ENCODE measurements around the gene KLK10. TPM values are rescaled to one million over a fixed set of nuclear protein-coding genes. Genes with fewer than 3 reads are reported as not detected.

KLK10 gene
- total and polyA plus RNA-seq, 2 experiments from 2014 or later = 0.66 TPM; not detected in 1

DNA sequence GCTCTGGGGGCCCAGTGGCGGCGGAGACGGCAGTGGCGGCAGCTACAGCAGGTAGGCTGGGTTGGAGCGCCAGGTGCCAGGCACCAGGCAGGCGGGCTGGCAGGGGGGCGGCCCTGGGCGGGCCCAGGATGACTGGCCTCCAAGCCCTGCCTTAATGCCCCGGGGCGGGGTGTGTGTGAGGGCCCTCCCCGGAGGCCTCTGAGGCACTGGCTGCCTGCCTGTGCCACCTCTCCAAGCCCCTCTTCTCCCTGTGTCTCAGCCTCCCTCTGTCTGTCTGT is 7.0 kb upstream of the KLK10 start, which contains the start of gene KLK11:
KLK11 (minus strand) TSS at position 63 of the 278 bp plus-strand sequence. CDS start 985 bp downstream, outside the sequence.
- no peaks in the 10 kb centered on the region for H3K9me3 ChIP-seq (ENCODE audit: low read depth)
- TF ChIP-seq, protein P1, sequence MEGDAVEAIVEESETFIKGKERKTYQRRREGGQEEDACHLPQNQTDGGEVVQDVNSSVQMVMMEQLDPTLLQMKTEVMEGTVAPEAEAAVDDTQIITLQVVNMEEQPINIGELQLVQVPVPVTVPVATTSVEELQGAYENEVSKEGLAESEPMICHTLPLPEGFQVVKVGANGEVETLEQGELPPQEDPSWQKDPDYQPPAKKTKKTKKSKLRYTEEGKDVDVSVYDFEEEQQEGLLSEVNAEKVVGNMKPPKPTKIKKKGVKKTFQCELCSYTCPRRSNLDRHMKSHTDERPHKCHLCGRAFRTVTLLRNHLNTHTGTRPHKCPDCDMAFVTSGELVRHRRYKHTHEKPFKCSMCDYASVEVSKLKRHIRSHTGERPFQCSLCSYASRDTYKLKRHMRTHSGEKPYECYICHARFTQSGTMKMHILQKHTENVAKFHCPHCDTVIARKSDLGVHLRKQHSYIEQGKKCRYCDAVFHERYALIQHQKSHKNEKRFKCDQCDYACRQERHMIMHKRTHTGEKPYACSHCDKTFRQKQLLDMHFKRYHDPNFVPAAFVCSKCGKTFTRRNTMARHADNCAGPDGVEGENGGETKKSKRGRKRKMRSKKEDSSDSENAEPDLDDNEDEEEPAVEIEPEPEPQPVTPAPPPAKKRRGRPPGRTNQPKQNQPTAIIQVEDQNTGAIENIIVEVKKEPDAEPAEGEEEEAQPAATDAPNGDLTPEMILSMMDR (IDR thresholded peaks at IDR 0.05; ENCODE audit: low read depth, low read length) = no peak
- H3K36me3 ChIP-seq = no peaks in the 10 kb centered on the region
- H3K4me3 ChIP-seq = no peak within 1 kb of the TSS
- H3K27ac ChIP-seq = no peak within 1 kb of the TSS
- DNase-seq (ENCODE audit: low read depth in 1 of 2, low spot score in 1 of 2) = no peak
- H3K4me1 ChIP-seq (ENCODE audit: low read depth) = no peaks in the 10 kb centered on the region
- H3K27me3 ChIP-seq = peaks cover 9% of the 10 kb centered on the region

DNA sequence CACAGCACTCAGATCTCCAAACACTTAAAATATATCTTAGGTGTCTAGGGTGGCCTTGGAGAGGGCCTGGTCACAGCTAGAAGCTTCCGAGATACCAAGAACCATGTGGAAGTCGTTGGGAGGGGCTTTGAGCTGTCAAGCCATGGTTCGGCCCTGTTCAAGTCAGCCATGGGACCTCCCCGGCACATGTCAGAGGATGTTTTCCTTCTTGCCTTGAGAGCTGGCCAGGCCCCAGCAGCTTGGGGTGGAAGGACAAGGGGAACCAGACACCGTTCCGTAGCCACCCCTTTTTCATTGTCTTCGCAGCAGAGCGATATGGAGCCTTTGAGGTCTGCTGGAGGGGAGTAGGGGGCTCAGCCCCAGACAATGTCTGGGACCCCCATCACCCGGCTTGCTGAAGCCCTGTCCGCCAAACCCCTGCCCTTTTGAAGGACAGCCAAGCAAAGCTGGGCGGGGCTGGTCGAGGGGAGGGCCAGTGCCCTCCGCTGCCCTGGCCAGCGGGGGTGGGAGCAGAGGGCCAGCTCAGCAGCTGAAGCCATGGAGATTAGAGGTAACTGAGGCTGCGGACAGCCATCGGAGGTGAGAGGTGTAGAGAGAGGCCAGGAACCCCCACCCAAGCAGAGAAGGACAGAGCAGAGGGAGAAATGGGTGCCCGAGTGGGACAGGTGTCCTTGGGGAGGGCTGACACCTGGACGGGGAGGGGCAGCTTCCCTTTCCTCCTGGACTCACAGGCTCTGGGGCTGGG is 6.5 kb upstream of the KLK10 start:
- Histone ChIP-seq H3K4me3 (no peak overlapping the region), H3K4me1 (ENCODE audit: low read depth) (no peaks in the 10 kb centered on the region), H3K36me3 (no peaks in the 10 kb centered on the region), H3K27me3 (peaks cover 9% of the 10 kb centered on the region), H3K27ac (no peak overlapping the region), H3K9me3 (ENCODE audit: low read depth) (no peaks in the 10 kb centered on the region)
- no peak for DNase-seq (ENCODE audit: low read depth in 1 of 2, low spot score in 1 of 2)
- TF ChIP-seq, protein P1 (IDR thresholded peaks at IDR 0.05; ENCODE audit: low read depth, low read length) = no peak

DNA sequence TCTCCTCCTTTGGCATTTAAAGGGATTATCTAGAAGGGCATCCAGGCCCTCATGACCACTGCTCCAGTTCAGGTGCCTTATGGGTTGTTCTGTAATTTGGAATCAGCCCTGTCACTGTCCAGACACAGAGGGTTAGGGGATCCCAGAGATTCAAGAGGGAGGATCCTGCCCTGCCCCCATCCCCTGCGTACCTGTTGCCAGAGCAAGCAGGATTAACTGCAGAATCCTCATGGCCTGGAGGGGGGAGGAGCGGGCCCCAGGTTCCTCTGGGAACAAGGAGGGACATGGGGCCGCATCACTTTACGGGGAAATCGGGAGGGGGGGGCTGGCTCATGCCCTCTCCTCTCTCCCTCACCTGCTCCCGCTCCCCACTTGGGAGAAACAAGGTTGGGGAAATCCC is 5.9 kb upstream of the KLK10 start:
- Histone ChIP-seq H3K27ac (no peak overlapping the region), H3K36me3 (no peaks in the 10 kb centered on the region), H3K4me1 (ENCODE audit: low read depth) (no peaks in the 10 kb centered on the region), H3K4me3 (no peak overlapping the region), H3K9me3 (ENCODE audit: low read depth) (no peaks in the 10 kb centered on the region), H3K27me3 (peaks cover 11% of the 10 kb centered on the region)
- DNase-seq (ENCODE audit: low read depth in 1 of 2, low spot score in 1 of 2) = no peak
- TF ChIP-seq, protein P1 (IDR thresholded peaks at IDR 0.05; ENCODE audit: low read depth, low read length) = no peak

DNA sequence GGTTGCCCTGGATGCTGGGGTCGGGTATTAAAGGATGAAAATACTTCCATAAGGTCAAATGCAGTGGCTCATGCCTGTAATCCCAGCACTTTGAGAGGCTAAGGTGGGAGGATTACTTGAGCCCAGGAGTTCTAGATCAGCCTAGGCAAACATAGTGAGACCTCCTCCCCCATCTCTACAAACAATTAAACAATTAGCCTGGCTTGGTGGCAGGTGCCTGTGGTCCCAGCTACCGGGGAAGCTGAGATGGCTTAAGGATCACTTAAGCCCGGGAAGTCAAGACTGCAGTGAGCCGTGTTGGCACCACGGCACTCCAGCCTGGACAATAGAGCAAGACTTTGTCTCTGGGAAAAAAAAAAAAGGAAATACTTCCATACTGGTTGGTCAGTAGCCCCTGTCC is 5.4 kb upstream of the KLK10 start:
- H3K27me3 ChIP-seq = peaks cover 16% of the 10 kb centered on the region
- no peak overlapping the region for H3K27ac ChIP-seq
- no peak for DNase-seq (ENCODE audit: low read depth in 1 of 2, low spot score in 1 of 2)
- H3K36me3 ChIP-seq = no peaks in the 10 kb centered on the region
- TF ChIP-seq, protein P1 (IDR thresholded peaks at IDR 0.05; ENCODE audit: low read depth, low read length) = no peak
- H3K9me3 ChIP-seq (ENCODE audit: low read depth) = no peaks in the 10 kb centered on the region
- H3K4me3 ChIP-seq = no peak overlapping the region
- no peaks in the 10 kb centered on the region for H3K4me1 ChIP-seq (ENCODE audit: low read depth)

DNA sequence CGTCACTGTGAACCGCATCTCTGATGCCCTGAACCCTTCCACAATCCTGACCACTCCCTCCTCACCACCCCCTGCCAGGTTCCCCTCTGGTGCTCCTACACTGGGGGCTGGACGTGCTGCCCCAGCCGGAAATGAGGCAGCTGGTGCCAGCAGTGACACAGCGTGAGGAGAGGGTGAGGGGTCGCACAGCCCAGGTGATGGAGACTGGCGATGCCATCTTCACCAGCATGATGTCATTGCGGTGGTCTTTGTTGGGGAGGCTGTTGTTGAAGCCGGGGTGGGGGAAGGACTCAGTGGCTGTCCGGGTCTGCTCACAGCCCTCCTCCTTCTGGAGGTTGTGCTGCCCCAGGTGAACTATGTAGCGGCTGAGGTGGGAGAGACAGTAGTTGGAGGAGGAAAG is 4.4 kb upstream of the KLK10 start:
- no peak for DNase-seq (ENCODE audit: low read depth in 1 of 2, low spot score in 1 of 2)
- no peak overlapping the region for H3K27ac ChIP-seq
- TF ChIP-seq, protein P1 (IDR thresholded peaks at IDR 0.05; ENCODE audit: low read depth, low read length) = no peak
- no peaks in the 10 kb centered on the region for H3K36me3 ChIP-seq
- H3K4me1 ChIP-seq (ENCODE audit: low read depth) = no peaks in the 10 kb centered on the region
- no peak overlapping the region for H3K4me3 ChIP-seq
- no peaks in the 10 kb centered on the region for H3K9me3 ChIP-seq (ENCODE audit: low read depth)
- H3K27me3 ChIP-seq = peaks cover 26% of the 10 kb centered on the region

All from cardiac muscle cell (in vitro differentiated cells and primary cell).